ENCODE data around the gene VAT1L. TPM values are rescaled to one million over a fixed set of nuclear protein-coding genes. Genes with fewer than 3 reads are reported as not detected.

Gene VAT1L
- total RNA-seq, 4 donors from 2014 or later = 0.89 to 4.7 (median 2.3) TPM

- Histone ChIP-seq H3K36me3 (no peaks in the 10 kb centered on the region), H3K4me3 (no peak overlapping the region), H3K4me1 (no peaks in the 10 kb centered on the region), H3K27me3 (peaks cover 27% of the 10 kb centered on the region), H3K9me3 (no peaks in the 10 kb centered on the region), H3K27ac (no peak overlapping the region)
- no peak for TF ChIP-seq POLR2AphosphoS5 (IDR thresholded peaks at IDR 0.05)
- no peak for TF ChIP-seq EP300 (IDR thresholded peaks at IDR 0.05)
- TF ChIP-seq CTCF (IDR thresholded peaks at IDR 0.05) = no peak
- no peak for TF ChIP-seq POLR2A (IDR thresholded peaks at IDR 0.05)
- WGBS, 2 donors (ENCODE audit: low coverage in 1 of 2) = 52 to 85% methylated on average over 2 of the region's 2 CpGs
- ATAC-seq = no peak
These were observed 24.6 kb downstream of the VAT1L start for GRCh38 chr16:77812856-77813500.

DNA sequence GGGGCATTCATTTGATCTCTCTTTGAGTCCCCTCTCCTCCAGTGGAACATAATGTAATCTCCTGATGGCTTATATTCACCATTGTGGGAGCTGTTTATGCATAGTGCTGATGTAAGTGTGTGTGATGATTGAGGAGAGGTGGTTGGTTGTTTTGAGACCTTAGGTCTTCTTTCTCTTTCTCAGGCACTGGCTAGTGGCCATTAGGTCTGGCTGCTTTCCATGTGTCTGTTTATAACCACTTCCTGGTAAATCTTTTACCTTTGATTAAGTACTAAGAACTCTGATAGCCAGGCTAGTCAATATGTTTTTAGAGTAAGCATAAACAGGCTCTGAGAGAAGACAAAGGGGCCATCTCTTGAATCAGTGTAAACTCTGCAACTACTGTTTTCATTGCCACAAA, 27.9 kb downstream of the VAT1L start:
- Histone ChIP-seq H3K4me1 (no peaks in the 10 kb centered on the region), H3K27ac (no peak overlapping the region), H3K4me3 (no peak overlapping the region), H3K36me3 (no peaks in the 10 kb centered on the region), H3K9me3 (no peaks in the 10 kb centered on the region), H3K27me3 (peaks cover 24% of the 10 kb centered on the region)
- no peak for ATAC-seq
- TF ChIP-seq POLR2A (IDR thresholded peaks at IDR 0.05) = no peak
- no peak for TF ChIP-seq POLR2AphosphoS5 (IDR thresholded peaks at IDR 0.05)
- TF ChIP-seq CTCF (IDR thresholded peaks at IDR 0.05) = no peak
- TF ChIP-seq EP300 (IDR thresholded peaks at IDR 0.05) = no peak

GRCh38 chr16:77820340-77820739, 32.0 kb downstream of the VAT1L start:
- Histone ChIP-seq H3K4me1 (no peaks in the 10 kb centered on the region), H3K9me3 (no peaks in the 10 kb centered on the region), H3K36me3 (no peaks in the 10 kb centered on the region), H3K4me3 (no peak overlapping the region), H3K27me3 (peaks cover 32% of the 10 kb centered on the region), H3K27ac (no peak overlapping the region)
- ATAC-seq = no peak
- no peak for TF ChIP-seq CTCF (IDR thresholded peaks at IDR 0.05)
- no peak for TF ChIP-seq POLR2A (IDR thresholded peaks at IDR 0.05)
- no peak for TF ChIP-seq POLR2AphosphoS5 (IDR thresholded peaks at IDR 0.05)
- TF ChIP-seq EP300 (IDR thresholded peaks at IDR 0.05) = no peak
- WGBS, 2 donors (ENCODE audit: low coverage in 1 of 2) = 15 to 67% methylated on average over 2 to 3 of the region's 3 CpGs

DNA sequence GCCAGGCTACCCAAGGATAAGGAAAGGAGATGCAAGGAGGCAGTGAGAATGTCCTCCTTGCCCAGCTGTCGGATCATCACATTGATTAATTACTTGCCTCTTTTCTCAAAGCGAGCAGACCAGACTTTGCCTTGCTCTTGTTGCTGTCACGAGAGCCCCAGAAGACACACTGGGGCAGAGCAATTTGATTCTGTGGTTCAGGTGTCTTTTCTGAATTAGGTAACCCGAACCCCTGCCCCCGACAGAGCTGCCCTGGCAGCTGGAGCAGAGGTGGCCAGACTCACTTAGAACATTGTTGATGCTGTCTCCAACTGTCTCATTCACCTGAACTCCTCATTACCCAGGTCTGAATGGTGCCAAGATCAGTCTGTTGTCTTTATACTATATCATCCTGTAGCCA, 34.3 kb downstream of the VAT1L start:
- H3K9me3 ChIP-seq = no peaks in the 10 kb centered on the region
- no peaks in the 10 kb centered on the region for H3K4me1 ChIP-seq
- TF ChIP-seq POLR2A (IDR thresholded peaks at IDR 0.05) = no peak
- TF ChIP-seq EP300 (IDR thresholded peaks at IDR 0.05) = no peak
- no peak for TF ChIP-seq POLR2AphosphoS5 (IDR thresholded peaks at IDR 0.05)
- no peak for TF ChIP-seq CTCF (IDR thresholded peaks at IDR 0.05)
- no peak for ATAC-seq
- H3K36me3 ChIP-seq = no peaks in the 10 kb centered on the region
- 59 to 70% methylated on average over 3 to 5 of the region's 5 CpGs for WGBS, 2 donors (ENCODE audit: low coverage in 1 of 2)
- no peak overlapping the region for H3K27ac ChIP-seq
- peaks cover 29% of the 10 kb centered on the region for H3K27me3 ChIP-seq
- H3K4me3 ChIP-seq = no peak overlapping the region

DNA sequence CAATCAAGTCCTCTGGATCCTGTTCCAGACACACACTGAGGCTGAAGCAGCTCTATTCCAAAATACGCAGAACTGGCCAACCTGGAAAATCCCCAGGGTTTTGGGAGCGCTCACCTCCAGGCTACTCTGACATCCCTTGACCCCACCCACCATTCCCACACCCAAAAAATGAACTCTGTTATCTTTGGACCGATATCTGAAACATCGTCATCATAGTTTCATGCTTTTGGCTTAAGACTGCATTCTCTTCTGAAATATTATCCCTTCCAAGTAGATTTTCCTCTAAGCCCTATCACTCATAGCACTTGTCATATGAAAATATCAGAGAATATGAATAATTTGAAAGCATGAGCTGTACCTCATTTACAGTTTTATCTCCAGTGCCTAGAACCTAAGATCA, 34.7 kb downstream of the VAT1L start:
- Histone ChIP-seq H3K27me3 (peaks cover 29% of the 10 kb centered on the region), H3K36me3 (no peaks in the 10 kb centered on the region), H3K27ac (no peak overlapping the region), H3K4me1 (no peaks in the 10 kb centered on the region), H3K9me3 (no peaks in the 10 kb centered on the region), H3K4me3 (no peak overlapping the region)
- TF ChIP-seq EP300 (IDR thresholded peaks at IDR 0.05) = no peak
- no peak for TF ChIP-seq CTCF (IDR thresholded peaks at IDR 0.05)
- TF ChIP-seq POLR2A (IDR thresholded peaks at IDR 0.05) = no peak
- no peak for TF ChIP-seq POLR2AphosphoS5 (IDR thresholded peaks at IDR 0.05)
- no peak for ATAC-seq
- WGBS, 2 donors (ENCODE audit: low coverage in 1 of 2) = 66 to 72% methylated on average over 4 of the region's 4 CpGs
